ENCODE results near the gene BCL2L12. TPM values are rescaled to one million over a fixed set of nuclear protein-coding genes. Genes with fewer than 3 reads are reported as not detected.
A peak's percentile ranks its signal among the peaks of the same experiment; 100 is the strongest.

Gene BCL2L12
- total and polyA plus RNA-seq, 2 of the 13 experiments (the other 11 are each of a cell fraction or from before 2014, with no cell fraction given) = 26.8 to 40.8 TPM

GRCh38 chr19:49676136-49676783, 10.5 kb downstream of the BCL2L12 start (continued):
- TF ChIP-seq ZGPAT (CRISPR knock-in tag; IDR thresholded peaks at IDR 0.05) (no peak), HDAC1 (CRISPR knock-in tag; IDR thresholded peaks at IDR 0.05) (no peak), ZNF101 (CRISPR knock-in tag; IDR thresholded peaks at IDR 0.05; ENCODE audit: borderline replicate concordance, low read depth) (no peak), CBFB (CRISPR knock-in tag; IDR thresholded peaks at IDR 0.05) (no peak), PHF20 (CRISPR knock-in tag; IDR thresholded peaks at IDR 0.05) (no peak), SMYD3 (CRISPR knock-in tag; IDR thresholded peaks at IDR 0.05) (no peak), ZNF451 (CRISPR knock-in tag; IDR thresholded peaks at IDR 0.05) (no peak), ADNP (CRISPR knock-in tag; IDR thresholded peaks at IDR 0.05) (peak; percentile 94), ZNF883 (CRISPR knock-in tag; IDR thresholded peaks at IDR 0.05; ENCODE audit: not compliant biosample characterization) (no peak), PITX1 (CRISPR knock-in tag; IDR thresholded peaks at IDR 0.05) (no peak; the same call in 1 of the 2 replicates), SAFB2 (CRISPR knock-in tag; IDR thresholded peaks at IDR 0.05; ENCODE audit: borderline replicate concordance, low read depth) (no peak), DNMT1 (CRISPR knock-in tag; IDR thresholded peaks at IDR 0.05) (no peak), EZH2 (conservative IDR thresholded peaks at IDR 0.05; ENCODE audit: low read depth, low read length) (no peak), GZF1 (CRISPR knock-in tag; IDR thresholded peaks at IDR 0.05) (no peak), ZNF17 (CRISPR knock-in tag; IDR thresholded peaks at IDR 0.05) (no peak), ZNF639 (CRISPR knock-in tag; conservative IDR thresholded peaks at IDR 0.05) (no peak), SIN3B (IDR thresholded peaks at IDR 0.05; ENCODE audit: low read length) (peak; percentile 40; the same call in 1 of the 2 replicates), ZNF333 (CRISPR knock-in tag; IDR thresholded peaks at IDR 0.05; ENCODE audit: borderline replicate concordance) (no peak), ZNF546 (CRISPR knock-in tag; conservative IDR thresholded peaks at IDR 0.05) (no peak), U2AF2 (IDR thresholded peaks at IDR 0.05; ENCODE audit: low read depth, low read length) (no peak), SSRP1 (CRISPR knock-in tag; IDR thresholded peaks at IDR 0.05) (no peak), PHF8 (CRISPR knock-in tag; IDR thresholded peaks at IDR 0.05) (peak; percentile 53), ZNF788 (CRISPR knock-in tag; IDR thresholded peaks at IDR 0.05; ENCODE audit: borderline replicate concordance) (no peak), TCF12 (IDR thresholded peaks at IDR 0.05) (no peak), TCF12 (CRISPR knock-in tag; IDR thresholded peaks at IDR 0.05) (no peak), HDAC2 (CRISPR knock-in tag; IDR thresholded peaks at IDR 0.05) (0 out of 2 replicates have a peak, but pooled peaks have one; percentile 49)
- TF ChIP-seq, protein P1, sequence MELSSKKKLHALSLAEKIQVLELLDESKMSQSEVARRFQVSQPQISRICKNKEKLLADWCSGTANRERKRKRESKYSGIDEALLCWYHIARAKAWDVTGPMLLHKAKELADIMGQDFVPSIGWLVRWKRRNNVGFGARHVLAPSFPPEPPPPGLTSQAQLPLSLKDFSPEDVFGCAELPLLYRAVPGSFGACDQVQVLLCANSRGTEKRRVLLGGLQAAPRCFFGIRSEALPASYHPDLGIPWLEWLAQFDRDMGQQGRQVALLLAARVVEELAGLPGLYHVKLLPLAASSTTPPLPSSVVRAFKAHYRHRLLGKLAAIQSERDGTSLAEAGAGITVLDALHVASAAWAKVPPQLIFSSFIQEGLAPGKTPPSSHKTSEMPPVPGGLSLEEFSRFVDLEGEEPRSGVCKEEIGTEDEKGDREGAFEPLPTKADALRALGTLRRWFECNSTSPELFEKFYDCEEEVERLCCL (CRISPR knock-in tag; IDR thresholded peaks at IDR 0.05; ENCODE audit: borderline replicate concordance) = no peak
- TF ChIP-seq, protein P2, sequence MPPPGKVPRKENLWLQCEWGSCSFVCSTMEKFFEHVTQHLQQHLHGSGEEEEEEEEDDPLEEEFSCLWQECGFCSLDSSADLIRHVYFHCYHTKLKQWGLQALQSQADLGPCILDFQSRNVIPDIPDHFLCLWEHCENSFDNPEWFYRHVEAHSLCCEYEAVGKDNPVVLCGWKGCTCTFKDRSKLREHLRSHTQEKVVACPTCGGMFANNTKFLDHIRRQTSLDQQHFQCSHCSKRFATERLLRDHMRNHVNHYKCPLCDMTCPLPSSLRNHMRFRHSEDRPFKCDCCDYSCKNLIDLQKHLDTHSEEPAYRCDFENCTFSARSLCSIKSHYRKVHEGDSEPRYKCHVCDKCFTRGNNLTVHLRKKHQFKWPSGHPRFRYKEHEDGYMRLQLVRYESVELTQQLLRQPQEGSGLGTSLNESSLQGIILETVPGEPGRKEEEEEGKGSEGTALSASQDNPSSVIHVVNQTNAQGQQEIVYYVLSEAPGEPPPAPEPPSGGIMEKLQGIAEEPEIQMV (CRISPR knock-in tag; IDR thresholded peaks at IDR 0.05; ENCODE audit: low read depth) = no peak

Data from HepG2 (cell line).